ENCODE results near the gene TEX10. TPM values are rescaled to one million over a fixed set of nuclear protein-coding genes. Genes with fewer than 3 reads are reported as not detected.

The TEX10 gene
- total and polyA plus RNA-seq, 7 experiments from 2014 or later = 11.0 to 24.6 (median 18.2) TPM

- H3K9me3 Mint-ChIP-seq = peaks cover 0 to 9% (median 1%) of the 10 kb centered on the region in 11 donors
- H3K4me3 Mint-ChIP-seq = peak overlapping the region; percentile 87 to 99 (median 94)
- Histone ChIP-seq H3K36me3 (ENCODE audit: control insufficient read depth in 2 of 3, insufficient read depth in 3 of 3, low read length in 3 of 3) (peaks cover 0 to 5% (median 0%) of the 10 kb centered on the region in 3 experiments), H3K9me3 (ENCODE audit: control insufficient read depth in 2 of 3, low read length in 3 of 3) (no peaks in the 10 kb centered on the region), H3K27me3 (ENCODE audit: control insufficient read depth in 2 of 2, insufficient read depth in 2 of 2, low read length in 2 of 2) (no peaks in the 10 kb centered on the region), H3K27ac (ENCODE audit: low read depth, low read length) (peak overlapping the region; percentile 82), H3K4me1 (ENCODE audit: control insufficient read depth in 2 of 2, insufficient read depth in 2 of 2, low read length in 2 of 2) (peaks cover 8 to 22% of the 10 kb centered on the region in 2 donors), H3K4me3 (ENCODE audit: low read length) (peak overlapping the region; percentile 79)
- ChIA-PET CTCF (no interaction called here), POLR2A (interaction anchor here (0.6 to 1.2 kb wide), 5 partner anchors 10 to 1402 kb away, joined by 3 to 4 read pairs (median 3); partner anchors contain the start of gene MSANTD3)
- peak; percentile 28 for ATAC-seq
- H3K27ac Mint-ChIP-seq = peak overlapping the region; percentile 77 to 94 (median 86)
- intact Hi-C loops (cut with micrococcal nuclease) = loop anchor here (1.0 to 10.0 kb wide), 16 partner anchors 27 to 1181 kb away; partner anchors contain the start of genes RNF20 (in 2 of the 2), SEC61B (in 2 of the 2), ALG2 (in 1 of the 2) and INVS (in 1 of the 2)
- H3K4me1 Mint-ChIP-seq = peaks cover 32 to 69% (median 59%) of the 10 kb centered on the region in 7 donors
- H3K36me3 Mint-ChIP-seq = peaks cover under 1 to 15% (median 2%) of the 10 kb centered on the region in 5 donors
- peak in 5 of 9 donors; percentile 6 to 67 (median 13) for DNase-seq
- H3K27me3 Mint-ChIP-seq = no peaks in the 10 kb centered on the region
Measured at GRCh38 chr9:100352201-100352726, 478 bp downstream of the TEX10 start.

GRCh38 chr9:100351508-100351907, 1.2 kb downstream of the TEX10 start:
- peak overlapping the region; percentile 82 for H3K27ac ChIP-seq (ENCODE audit: low read depth, low read length)
- no peaks in the 10 kb centered on the region for H3K27me3 ChIP-seq (ENCODE audit: control insufficient read depth in 2 of 2, insufficient read depth in 2 of 2, low read length in 2 of 2)
- Mint-ChIP-seq H3K9me3 (peaks cover 0 to 9% (median 0%) of the 10 kb centered on the region in 11 donors), H3K36me3 (peaks cover 0 to 20% (median 5%) of the 10 kb centered on the region in 5 donors), H3K27ac (peak overlapping the region in 8 of 9 donors; percentile 73 to 94 (median 86)), H3K4me3 (peak overlapping the region; percentile 87 to 99 (median 94)), H3K27me3 (no peaks in the 10 kb centered on the region), H3K4me1 (peaks cover 32 to 76% (median 66%) of the 10 kb centered on the region in 7 donors)
- intact Hi-C loops (cut with micrococcal nuclease) = loop anchor here (5.0 to 10.0 kb wide), 4 partner anchors 246 to 1181 kb away; partner anchors contain the start of genes ALG2 (in 1 of the 2), RNF20 (in 1 of the 2) and SEC61B (in 1 of the 2)
- H3K36me3 ChIP-seq (ENCODE audit: control insufficient read depth in 2 of 3, insufficient read depth in 3 of 3, low read length in 3 of 3) = peaks cover 0 to 11% (median 0%) of the 10 kb centered on the region in 3 experiments
- no peak for DNase-seq
- H3K4me3 ChIP-seq (ENCODE audit: low read length) = peak overlapping the region; percentile 79
- ChIA-PET POLR2A (interaction anchor here (0.8 to 1.2 kb wide), 2 partner anchors 9 to 10 kb away, joined by 3 to 4 read pairs; no protein-coding TSS in a partner anchor), CTCF (no interaction called here)
- no peaks in the 10 kb centered on the region for H3K9me3 ChIP-seq (ENCODE audit: control insufficient read depth in 2 of 3, low read length in 3 of 3)
- no peak for ATAC-seq
- peaks cover 8 to 22% of the 10 kb centered on the region in 2 donors for H3K4me1 ChIP-seq (ENCODE audit: control insufficient read depth in 2 of 2, insufficient read depth in 2 of 2, low read length in 2 of 2)

GRCh38 chr9:100350188-100350587, 2.6 kb downstream of the TEX10 start:
- Histone ChIP-seq H3K4me1 (ENCODE audit: control insufficient read depth in 2 of 2, insufficient read depth in 2 of 2, low read length in 2 of 2) (peaks cover 8 to 22% of the 10 kb centered on the region in 2 donors), H3K4me3 (ENCODE audit: low read length) (no peak overlapping the region), H3K27me3 (ENCODE audit: control insufficient read depth in 2 of 2, insufficient read depth in 2 of 2, low read length in 2 of 2) (no peaks in the 10 kb centered on the region), H3K27ac (ENCODE audit: low read depth, low read length) (no peak overlapping the region), H3K36me3 (ENCODE audit: control insufficient read depth in 2 of 3, insufficient read depth in 3 of 3, low read length in 3 of 3) (peaks cover 0 to 13% (median 0%) of the 10 kb centered on the region in 3 experiments), H3K9me3 (ENCODE audit: control insufficient read depth in 2 of 3, low read length in 3 of 3) (no peaks in the 10 kb centered on the region)
- peak overlapping the region in 2 of 9 donors; percentile 4 to 27 for H3K27ac Mint-ChIP-seq
- peaks cover 0 to 9% (median 0%) of the 10 kb centered on the region in 11 donors for H3K9me3 Mint-ChIP-seq
- CTCF ChIA-PET = no interaction called here
- no peaks in the 10 kb centered on the region for H3K27me3 Mint-ChIP-seq
- DNase-seq = no peak
- POLR2A ChIA-PET = interaction anchor here (0.6 kb wide), 2 partner anchors 48 to 90 kb away, joined by 3 to 5 read pairs; no protein-coding TSS in a partner anchor
- H3K36me3 Mint-ChIP-seq = peaks cover 3 to 24% (median 9%) of the 10 kb centered on the region in 5 donors
- peak overlapping the region; percentile 2 to 94 (median 54) for H3K4me3 Mint-ChIP-seq
- intact Hi-C loops (cut with micrococcal nuclease) = loop anchor here (5.0 to 10.0 kb wide), 4 partner anchors 245 to 1182 kb away; partner anchors contain the start of genes ALG2 (in 1 of the 2), RNF20 (in 1 of the 2) and SEC61B (in 1 of the 2)
- no peak for ATAC-seq
- H3K4me1 Mint-ChIP-seq = peaks cover 32 to 83% (median 74%) of the 10 kb centered on the region in 7 donors

GRCh38 chr9:100346836-100347235, 5.9 kb downstream of the TEX10 start:
- Histone ChIP-seq H3K4me1 (ENCODE audit: control insufficient read depth in 2 of 2, insufficient read depth in 2 of 2, low read length in 2 of 2) (peaks cover 5 to 15% of the 10 kb centered on the region in 2 donors), H3K4me3 (ENCODE audit: low read length) (no peak overlapping the region), H3K27me3 (ENCODE audit: control insufficient read depth in 2 of 2, insufficient read depth in 2 of 2, low read length in 2 of 2) (no peaks in the 10 kb centered on the region), H3K27ac (ENCODE audit: low read depth, low read length) (no peak overlapping the region), H3K9me3 (ENCODE audit: control insufficient read depth in 2 of 3, low read length in 3 of 3) (no peaks in the 10 kb centered on the region), H3K36me3 (ENCODE audit: control insufficient read depth in 2 of 3, insufficient read depth in 3 of 3, low read length in 3 of 3) (peaks cover 0 to 8% (median 0%) of the 10 kb centered on the region in 3 experiments)
- Mint-ChIP-seq H3K27ac (no peak overlapping the region), H3K36me3 (peaks cover 0 to 21% (median 17%) of the 10 kb centered on the region in 5 donors), H3K9me3 (no peaks in the 10 kb centered on the region), H3K4me1 (peaks cover 30 to 85% (median 71%) of the 10 kb centered on the region in 7 donors), H3K27me3 (no peaks in the 10 kb centered on the region), H3K4me3 (peak overlapping the region in 1 of 10 donors; percentile 16)
- ChIA-PET CTCF (no interaction called here), POLR2A (interaction anchor here (1.4 kb wide), 1 partner anchor 9 kb away, joined by 4 read pairs; no protein-coding TSS in a partner anchor)
- ATAC-seq (no peak), DNase-seq (no peak)
- intact Hi-C loops (cut with micrococcal nuclease) = no loop called here

- H3K36me3 Mint-ChIP-seq = peaks cover 4 to 54% (median 23%) of the 10 kb centered on the region in 5 donors
- DNase-seq (no peak), ATAC-seq (no peak)
- Histone ChIP-seq H3K36me3 (ENCODE audit: control insufficient read depth in 2 of 3, insufficient read depth in 3 of 3, low read length in 3 of 3) (peaks cover 0 to 12% (median 0%) of the 10 kb centered on the region in 3 experiments), H3K4me3 (ENCODE audit: low read length) (no peak overlapping the region), H3K9me3 (ENCODE audit: control insufficient read depth in 2 of 3, low read length in 3 of 3) (no peaks in the 10 kb centered on the region), H3K27ac (ENCODE audit: low read depth, low read length) (no peak overlapping the region), H3K4me1 (ENCODE audit: control insufficient read depth in 2 of 2, insufficient read depth in 2 of 2, low read length in 2 of 2) (no peaks in the 10 kb centered on the region), H3K27me3 (ENCODE audit: control insufficient read depth in 2 of 2, insufficient read depth in 2 of 2, low read length in 2 of 2) (no peaks in the 10 kb centered on the region)
- peaks cover 13 to 63% (median 46%) of the 10 kb centered on the region in 7 donors for H3K4me1 Mint-ChIP-seq
- ChIA-PET POLR2A (interaction anchor here (0.9 to 1.2 kb wide), 2 partner anchors 10 to 89 kb away, joined by 4 read pairs; no protein-coding TSS in a partner anchor), CTCF (no interaction called here)
- intact Hi-C loops (cut with micrococcal nuclease) = loop anchor here in 1 of 2 donors (2.0 kb wide), 1 partner anchor 13 kb away; no protein-coding TSS in a partner anchor
- H3K27me3 Mint-ChIP-seq = no peaks in the 10 kb centered on the region
- peak overlapping the region in 2 of 9 donors; percentile 1 for H3K27ac Mint-ChIP-seq
- no peak overlapping the region for H3K4me3 Mint-ChIP-seq
- no peaks in the 10 kb centered on the region for H3K9me3 Mint-ChIP-seq
Measured at GRCh38 chr9:100341889-100342288, 10.9 kb downstream of the TEX10 start.

GRCh38 chr9:100340224-100340623, 12.5 kb downstream of the TEX10 start:
- Mint-ChIP-seq H3K27ac (no peak overlapping the region), H3K4me1 (peaks cover 11 to 51% (median 38%) of the 10 kb centered on the region in 7 donors), H3K36me3 (peaks cover 4 to 48% (median 23%) of the 10 kb centered on the region in 5 donors), H3K27me3 (no peaks in the 10 kb centered on the region), H3K9me3 (no peaks in the 10 kb centered on the region), H3K4me3 (no peak overlapping the region)
- H3K27ac ChIP-seq (ENCODE audit: low read depth, low read length) = no peak overlapping the region
- no peaks in the 10 kb centered on the region for H3K27me3 ChIP-seq (ENCODE audit: control insufficient read depth in 2 of 2, insufficient read depth in 2 of 2, low read length in 2 of 2)
- ATAC-seq (no peak), DNase-seq (no peak)
- H3K4me1 ChIP-seq (ENCODE audit: control insufficient read depth in 2 of 2, insufficient read depth in 2 of 2, low read length in 2 of 2) = no peaks in the 10 kb centered on the region
- ChIA-PET POLR2A (no interaction called here), CTCF (no interaction called here)
- peaks cover 0 to 6% (median 0%) of the 10 kb centered on the region in 3 experiments for H3K36me3 ChIP-seq (ENCODE audit: control insufficient read depth in 2 of 3, insufficient read depth in 3 of 3, low read length in 3 of 3)
- no peaks in the 10 kb centered on the region for H3K9me3 ChIP-seq (ENCODE audit: control insufficient read depth in 2 of 3, low read length in 3 of 3)
- H3K4me3 ChIP-seq (ENCODE audit: low read length) = no peak overlapping the region
- intact Hi-C loops (cut with micrococcal nuclease) = no loop called here

Measured in naive thymus-derived CD4-positive, alpha-beta T cell (primary cell).